Gastrocnemius medialis (tissue), 4 donors: ENCODE results near the gene GPR152. TPM values are rescaled to one million over a fixed set of nuclear protein-coding genes. Genes with fewer than 3 reads are reported as not detected.

Source experiments
- ATAC-seq, 2 donors: fragments of 150-250 bp; one replicate each; pipeline ENCODE4 v1.9.1; 2016
- DNase-seq, 2 donors: peaks; one replicate each; pipeline ENCODE4 v3.0.0-alpha.2; 2019
- H3K27ac ChIP-seq, 4 donors: fragments of 200-600 bp; sonication (generic); 1 replicate in 1 of 4; 2 replicates in 3 of 4; pipeline ENCODE4 v1.5.1; 2016 to 2018; ENCODE audit warnings: mild to moderate bottlenecking in 2 of 4, moderate library complexity in 1 of 4
- H3K27me3 ChIP-seq, 3 donors: fragments of 200-600 bp; sonication (generic) in 2 of 3; 1 replicate in 1 of 3; 2 replicates in 2 of 3; pipeline versions ENCODE4 v1.5.1 to v1.6.0; 2016 to 2019; ENCODE audit warnings: mild to moderate bottlenecking in 1 of 3, moderate library complexity in 1 of 3
- H3K36me3 ChIP-seq, 2 donors: fragments of 200-600 bp; sonication (generic) in 1 of 2; one replicate each; pipeline ENCODE4 v1.5.1; 2017 to 2018
- H3K4me1 ChIP-seq, 2 donors: fragments of 200-600 bp; sonication (generic) in 1 of 2; one replicate each; pipeline ENCODE4 v1.5.1; 2016 to 2017; ENCODE audit warnings: mild to moderate bottlenecking in 2 of 2
- H3K4me3 ChIP-seq, 4 donors: fragments of 200-600 bp; sonication (generic) in 3 of 4; 1 replicate in 1 of 4; 2 replicates in 3 of 4; pipeline ENCODE4 v1.5.1; 2016 to 2019; ENCODE audit warnings: mild to moderate bottlenecking in 2 of 4
- H3K9me3 ChIP-seq, 3 donors: fragments of 200-600 bp; sonication (generic) in 2 of 3; 1 replicate in 1 of 3; 2 replicates in 2 of 3; pipeline ENCODE4 v1.5.1; 2016 to 2019
- CTCF ChIP-seq, 5 experiments: fragments of 450-650 bp in 3 of 5; fragments of 200-600 bp in 2 of 5; sonication (generic) in 2 of 5; IDR thresholded peaks in 4 of 5; conservative IDR thresholded peaks in 1 of 5; 1 replicate in 4 of 5; 2 replicates in 1 of 5; pipeline ENCODE4 v1.5.1; 2016 to 2019; ENCODE audit warnings: antibody characterized with exemption in 5 of 5, mild to moderate bottlenecking in 3 of 5, moderate library complexity in 3 of 5
- POLR2A ChIP-seq, 2 donors: fragments of 450-650 bp; IDR thresholded peaks; one replicate each; pipeline ENCODE4 v1.6.1; 2017; ENCODE audit warnings: antibody characterized with exemption in 2 of 2, mild to moderate bottlenecking in 2 of 2, moderate library complexity in 2 of 2
- in situ Hi-C, 4 donors: fragments of 200-750 bp; cut with MboI; loops; one replicate each; pipeline versions ENCODE4 v1.15.0 to v1.8.0; 2017; ENCODE audit warnings: low sequenced_read_pairs in 4 of 4
- intact Hi-C: fragments of 100-400 bp; cut with DNase I; formaldehyde crosslinking; loops from one replicate; pipeline ENCODE4 v1.15.1; 2023; ENCODE audit warnings: low total_unique reads
- total RNA-seq, 4 donors: library from RNA; depleted of rRNA; stranded (reverse); fragments of >200 nt; gene quantifications; one replicate each; pipeline versions ENCODE4 v1.1.0 to v1.2.3, GENCODE V29; 2016

The GPR152 gene
- total RNA-seq, 4 donors from 2014 or later: not detected

GRCh38 chr11:67406969-67407687, 45.4 kb downstream of the GPR152 start:
- Histone ChIP-seq H3K36me3 (no peaks in the 10 kb centered on the region), H3K27me3 (peaks cover 17 to 31% (median 25%) of the 10 kb centered on the region in 3 donors), H3K4me3 (no peak overlapping the region), H3K4me1 (peaks cover 3 to 4% of the 10 kb centered on the region in 2 donors), H3K27ac (no peak overlapping the region), H3K9me3 (no peaks in the 10 kb centered on the region)
- TF ChIP-seq POLR2A (IDR thresholded peaks at IDR 0.05) (no peak), CTCF (IDR thresholded peaks at IDR 0.05 in 4 of 5, conservative IDR thresholded peaks at IDR 0.05 in 1 of 5) (no peak)
- intact Hi-C loops (no loop called here), in situ Hi-C loops (no loop called here)
- ATAC-seq (no peak), DNase-seq (no peak)

GRCh38 chr11:67406420-67406968, 46.0 kb downstream of the GPR152 start:
- H3K27ac ChIP-seq: no peak overlapping the region
- intact Hi-C loops: no loop called here

GRCh38 chr11:67405688-67406339, 46.7 kb downstream of the GPR152 start:
- Histone ChIP-seq H3K4me3 (no peak overlapping the region), H3K9me3 (no peaks in the 10 kb centered on the region), H3K4me1 (peaks cover 8% of the 10 kb centered on the region in 2 donors), H3K27me3 (peaks cover 17 to 28% (median 19%) of the 10 kb centered on the region in 3 donors), H3K36me3 (no peaks in the 10 kb centered on the region), H3K27ac (no peak overlapping the region)
- intact Hi-C loops (no loop called here), in situ Hi-C loops (no loop called here)
- DNase-seq (no peak), ATAC-seq (no peak)
- TF ChIP-seq POLR2A (IDR thresholded peaks at IDR 0.05): no peak
- TF ChIP-seq CTCF (IDR thresholded peaks at IDR 0.05 in 4 of 5, conservative IDR thresholded peaks at IDR 0.05 in 1 of 5): no peak

More at GRCh38 chr11:67406420-67406968, 46.0 kb downstream of the GPR152 start:
- no peak for DNase-seq
- peaks cover 5 to 6% of the 10 kb centered on the region in 2 donors for H3K4me1 ChIP-seq
- TF ChIP-seq POLR2A (IDR thresholded peaks at IDR 0.05) (no peak), CTCF (IDR thresholded peaks at IDR 0.05 in 4 of 5, conservative IDR thresholded peaks at IDR 0.05 in 1 of 5) (no peak)
- H3K4me3 ChIP-seq: no peak overlapping the region
- in situ Hi-C loops: no loop called here
- peaks cover 17 to 30% (median 25%) of the 10 kb centered on the region in 3 donors for H3K27me3 ChIP-seq
- H3K36me3 ChIP-seq: no peaks in the 10 kb centered on the region
- no peak for ATAC-seq
- no peaks in the 10 kb centered on the region for H3K9me3 ChIP-seq

DNA sequence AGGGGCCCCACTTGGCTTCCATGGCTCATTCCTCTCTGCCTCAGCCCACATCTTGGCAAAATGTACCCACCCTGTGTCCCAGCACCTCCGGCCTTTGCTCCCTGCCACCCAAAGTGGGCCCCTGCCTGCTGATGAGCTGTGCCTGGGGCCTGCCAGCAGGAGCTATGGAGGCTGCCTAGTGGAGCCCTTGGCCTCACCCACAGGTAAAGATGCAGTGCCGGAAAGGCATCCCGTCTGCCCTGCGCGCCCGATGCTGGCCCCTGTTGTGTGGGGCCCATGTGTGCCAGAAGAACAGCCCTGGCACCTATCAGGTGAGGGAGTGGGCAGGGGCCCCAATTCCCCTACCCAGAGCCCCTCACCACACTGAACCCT, 47.3 kb downstream of the GPR152 start:
- no peak for TF ChIP-seq CTCF (IDR thresholded peaks at IDR 0.05 in 4 of 5, conservative IDR thresholded peaks at IDR 0.05 in 1 of 5)
- peaks cover 14 to 15% of the 10 kb centered on the region in 2 donors for H3K4me1 ChIP-seq

More for the DNA sequence above, 47.3 kb downstream of the GPR152 start:
- Histone ChIP-seq H3K36me3 (peaks cover 0 to 3% of the 10 kb centered on the region in 2 donors), H3K27ac (no peak overlapping the region), H3K9me3 (no peaks in the 10 kb centered on the region), H3K27me3 (peaks cover 10 to 22% (median 13%) of the 10 kb centered on the region in 3 donors), H3K4me3 (no peak overlapping the region)
- in situ Hi-C loops: no loop called here
- DNase-seq (no peak), ATAC-seq (no peak)
- intact Hi-C loops: no loop called here
